Prostate gland (tissue), 2 donors: Measurements from ENCODE around the gene FBXW9. TPM values are rescaled to one million over a fixed set of nuclear protein-coding genes. Genes with fewer than 3 reads are reported as not detected.
"Not testable (repeated sequence)": the region's sequence is repeated elsewhere in the genome, so short reads cannot be mapped to it uniquely, and the experiment has no call there.

ENCODE experiments used
- DNase-seq: peaks from one replicate; pipeline ENCODE4 v3.0.0-alpha.2; 2019; ENCODE audit warnings: low spot score
- H3K27ac ChIP-seq, 2 donors: fragments of 200-600 bp; sonication (generic); 2 replicates each; pipeline ENCODE4 v1.5.1; 2017 to 2019
- H3K27me3 ChIP-seq: fragments of 200-600 bp; sonication (generic); replicated peaks from 2 replicates; pipeline ENCODE4 v1.5.1; 2019; ENCODE audit not compliant: insufficient read depth
- H3K36me3 ChIP-seq, 2 donors: fragments of 200-600 bp; sonication (generic); 1 replicate in 1 of 2; 2 replicates in 1 of 2; pipeline versions ENCODE4 v1.5.1 to v1.8.1; 2017 to 2019
- H3K4me1 ChIP-seq: fragments of 200-600 bp; sonication (generic); replicated peaks from 2 replicates; pipeline ENCODE4 v1.5.1; 2019
- H3K4me3 ChIP-seq, 2 donors: fragments of 200-600 bp; sonication (generic); 2 replicates each; pipeline ENCODE4 v1.5.1; 2017 to 2019
- H3K9me3 ChIP-seq: fragments of 200-600 bp; sonication (generic); 2 replicates; pipeline ENCODE4 v1.5.1; 2017
- CTCF ChIP-seq, 4 experiments: fragments of 200-600 bp in 2 of 4; fragments of 450-650 bp in 2 of 4; sonication (generic) in 2 of 4; IDR thresholded peaks; 1 replicate in 3 of 4; 2 replicates in 1 of 4; pipeline ENCODE4 v1.5.1; 2016 to 2019; ENCODE audit warnings: antibody characterized with exemption in 4 of 4, mild to moderate bottlenecking in 2 of 4, moderate library complexity in 2 of 4
- POLR2A ChIP-seq: fragments of 450-650 bp; IDR thresholded peaks from one replicate; pipeline ENCODE4 v1.6.1; 2016; ENCODE audit warnings: antibody characterized with exemption, mild to moderate bottlenecking
- POLR2AphosphoS5 ChIP-seq: sonication (generic); formaldehyde crosslinking; IDR thresholded peaks from one replicate; pipeline ENCODE4 v1.6.1; 2017; ENCODE audit warnings: antibody characterized with exemption
- WGBS: methylation state at CpG from one replicate; pipeline ENCODE4 v1.1.5; 2018; 5-methylcytosine and 5-hydroxymethylcytosine counted together
- intact Hi-C: fragments of 100-400 bp; cut with DNase I; formaldehyde crosslinking; loops from one replicate; pipeline ENCODE4 v1.14.2; 2022
- total RNA-seq, 2 donors: library from RNA; depleted of rRNA; stranded (reverse); fragments of >200 nt; gene quantifications; one replicate each; pipeline ENCODE4 v1.1.0, GENCODE V29; 2016

Gene FBXW9
- total RNA-seq, 2 donors from 2014 or later: 9.1 to 16.9 TPM

- Histone ChIP-seq H3K36me3 (no peaks in the 10 kb centered on the region), H3K4me3 (no peak overlapping the region), H3K9me3 (no peaks in the 10 kb centered on the region), H3K27ac (no peak overlapping the region), H3K4me1 (peaks cover 5% of the 10 kb centered on the region), H3K27me3 (no peaks in the 10 kb centered on the region)
- TF ChIP-seq POLR2A: no peak
- no peak for TF ChIP-seq POLR2AphosphoS5
- TF ChIP-seq CTCF (IDR thresholded peaks at IDR 0.05): no peak
- intact Hi-C loops: no loop called here
- DNase-seq: no peak
- 96% methylated on average over 10 of the region's 10 CpGs for WGBS
Observed at GRCh38 chr19:12649941-12650340, 46.5 kb downstream of the FBXW9 start.

GRCh38 chr19:12648088-12648487 is 48.3 kb downstream of the FBXW9 start:
- Histone ChIP-seq H3K4me1 (peaks cover 5% of the 10 kb centered on the region), H3K27ac (no peak overlapping the region), H3K36me3 (no peaks in the 10 kb centered on the region), H3K9me3 (no peaks in the 10 kb centered on the region), H3K4me3 (peak overlapping the region; percentile 12 to 20), H3K27me3 (no peaks in the 10 kb centered on the region)
- intact Hi-C loops: no loop called here
- TF ChIP-seq CTCF (IDR thresholded peaks at IDR 0.05) (peak in 1 of 4 experiments; percentile 29), POLR2AphosphoS5 (no peak), POLR2A (no peak)
- DNase-seq: no peak
- WGBS: 20% methylated on average over 26 of the region's 29 CpGs

- H3K36me3 ChIP-seq: no peaks in the 10 kb centered on the region
- no peaks in the 10 kb centered on the region for H3K9me3 ChIP-seq
- no peak overlapping the region for H3K27ac ChIP-seq
- intact Hi-C loops: no loop called here
- H3K4me1 ChIP-seq: peaks cover 5% of the 10 kb centered on the region
- H3K27me3 ChIP-seq: no peaks in the 10 kb centered on the region
- DNase-seq: peak; percentile 33
- peak overlapping the region; percentile 12 to 20 for H3K4me3 ChIP-seq
- 13% methylated on average over 31 of the region's 31 CpGs for WGBS
- TF ChIP-seq POLR2AphosphoS5 (no peak), CTCF (IDR thresholded peaks at IDR 0.05) (no peak), POLR2A (no peak)
Observed at GRCh38 chr19:12647490-12648071, 48.9 kb downstream of the FBXW9 start.

GRCh38 chr19:12647047-12647446 is 49.4 kb downstream of the FBXW9 start:
- Histone ChIP-seq H3K27ac (no peak overlapping the region), H3K9me3 (no peaks in the 10 kb centered on the region), H3K4me3 (no peak overlapping the region), H3K4me1 (peaks cover 5% of the 10 kb centered on the region), H3K27me3 (no peaks in the 10 kb centered on the region), H3K36me3 (no peaks in the 10 kb centered on the region)
- 70% methylated on average over 8 of the region's 8 CpGs for WGBS
- DNase-seq: no peak
- intact Hi-C loops: no loop called here
- no peak for TF ChIP-seq CTCF (IDR thresholded peaks at IDR 0.05)
- no peak for TF ChIP-seq POLR2AphosphoS5
- TF ChIP-seq POLR2A: no peak

- 85% methylated on average over 10 of the region's 10 CpGs for WGBS
- Histone ChIP-seq H3K27me3 (no peaks in the 10 kb centered on the region), H3K36me3 (no peaks in the 10 kb centered on the region), H3K4me3 (no peak overlapping the region), H3K9me3 (no peaks in the 10 kb centered on the region), H3K4me1 (peaks cover 5% of the 10 kb centered on the region), H3K27ac (no peak overlapping the region)
- TF ChIP-seq POLR2AphosphoS5 (no peak), POLR2A (no peak), CTCF (IDR thresholded peaks at IDR 0.05) (no peak)
- no peak for DNase-seq
- intact Hi-C loops: no loop called here
Observed at GRCh38 chr19:12646551-12646950, 49.9 kb downstream of the FBXW9 start.

- H3K27ac ChIP-seq, H3K36me3 ChIP-seq, DNase-seq, intact Hi-C loops, H3K4me1 ChIP-seq, H3K9me3 ChIP-seq, H3K4me3 ChIP-seq, H3K27me3 ChIP-seq: not testable (repeated sequence)
- WGBS: 95% methylated on average over 14 of the region's 14 CpGs
Observed at GRCh38 chr19:12643716-12644115, 52.7 kb downstream of the FBXW9 start.
